Measurements from ENCODE around the gene AHCYL2. TPM values are rescaled to one million over a fixed set of nuclear protein-coding genes. Genes with fewer than 3 reads are reported as not detected.

AHCYL2 gene
- total RNA-seq (2014; rRNA removed; shearing (Covaris generic)) (8.9 and 9.5 TPM in 2 replicates), polyA plus RNA-seq (2016; fragmentation: Nextera tagmentation; extraction: Ambion mirVana) (1.9 and 2.3 TPM in 2 replicates)

DNA sequence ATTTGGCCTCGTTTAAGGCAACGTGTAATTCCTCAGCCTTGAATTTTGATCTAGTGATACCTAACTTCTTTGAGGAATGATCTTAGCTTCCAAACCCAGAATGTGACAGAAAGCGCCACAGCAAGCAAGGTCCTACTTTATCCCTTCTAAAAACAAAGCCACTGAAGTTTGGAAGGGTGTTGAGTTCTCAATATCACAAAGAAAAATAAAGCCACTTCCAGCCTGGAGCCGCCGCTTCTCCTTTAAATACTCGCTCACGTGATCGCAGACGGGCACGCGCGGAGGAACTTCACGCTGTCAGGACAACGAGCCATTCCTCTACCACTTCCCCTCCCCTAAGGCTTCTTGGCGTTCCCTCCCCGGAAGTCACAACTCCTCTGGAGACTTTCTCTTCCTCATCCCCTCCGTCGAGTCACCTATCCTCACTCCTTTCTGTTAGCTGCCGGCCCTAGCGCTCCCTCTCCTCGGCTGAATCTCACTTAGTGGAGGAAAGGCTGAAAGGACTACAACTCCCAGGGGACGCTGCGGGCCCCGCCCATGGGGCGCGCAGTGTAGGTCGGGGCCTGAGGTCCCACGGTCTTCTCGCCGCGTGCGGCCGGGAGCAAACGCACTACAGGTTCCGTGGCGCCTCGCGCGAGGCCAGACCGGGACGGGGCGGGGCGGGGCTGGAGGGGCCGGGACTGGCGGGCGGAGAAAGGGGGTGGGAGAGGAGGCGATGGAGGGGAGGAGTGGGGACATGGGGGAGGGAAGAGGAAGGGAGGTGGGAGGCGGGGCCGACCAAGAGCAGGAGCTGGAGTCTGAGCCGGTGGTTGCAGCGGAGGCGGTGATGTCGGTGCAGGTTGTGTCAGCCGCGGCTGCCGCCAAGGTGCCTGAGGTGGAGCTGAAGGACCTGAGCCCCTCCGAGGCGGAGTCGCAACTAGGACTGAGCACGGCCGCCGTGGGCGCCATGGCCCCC lies at the start of gene AHCYL2:
Gene AHCYL2 (plus strand): TSS at position 780 of the 955 bp plus-strand sequence.
- Histone ChIP-seq H3K27me3 (replicated peaks; ENCODE audit: insufficient read depth) (no peaks in the 10 kb centered on the region), H3K36me3 (ENCODE audit: low read depth) (no peaks in the 10 kb centered on the region), H3K9ac (peak within 1 kb of the TSS; percentile 79), H3K27ac (peak within 1 kb of the TSS; percentile 89), H3K4me1 (ENCODE audit: insufficient read depth) (peaks cover 5% of the 10 kb centered on the region; the same call in 1 of the 2 replicates), H3K4me2 (ENCODE audit: unreplicated experiment) (peak within 1 kb of the TSS; percentile 91), H3K9me2 (ENCODE audit: insufficient read depth) (no peaks in the 10 kb centered on the region), H2AFZ (peak within 1 kb of the TSS; percentile 98), H3K79me2 (ENCODE audit: insufficient read depth) (peaks cover 8% of the 10 kb centered on the region; the same call in 1 of the 2 replicates), H3K4me3 (peak within 1 kb of the TSS; percentile 77), H3K9me3 (ENCODE audit: low read depth) (no peaks in the 10 kb centered on the region), H3F3A (ENCODE audit: insufficient read depth) (peaks cover 6% of the 10 kb centered on the region; the same call in 1 of the 2 replicates), H4K20me1 (ENCODE audit: insufficient read depth) (no peaks in the 10 kb centered on the region)
- peak; percentile 99 for DNase-seq
- WGBS, 2 experiments (ENCODE audit: low coverage in 1 of 2, low lambda C conversion rate in 2 of 2, missing lambda C conversion rate in 2 of 2) = 1 to 2% methylated on average over 37 to 55 of the region's 63 CpGs
- TF ChIP-seq EZH2phosphoT487 (IDR thresholded peaks at IDR 0.05; ENCODE audit: insufficient read depth, low read depth) (no peak), EZH2 (IDR thresholded peaks at IDR 0.05; ENCODE audit: insufficient read depth, poor library complexity, severe bottlenecking) (no peak)
- in situ Hi-C loops (cut with MboI) = loop anchor here (10.0 to 25.0 kb wide), 2 partner anchors 260 to 413 kb away; no protein-coding TSS in a partner anchor

DNA sequence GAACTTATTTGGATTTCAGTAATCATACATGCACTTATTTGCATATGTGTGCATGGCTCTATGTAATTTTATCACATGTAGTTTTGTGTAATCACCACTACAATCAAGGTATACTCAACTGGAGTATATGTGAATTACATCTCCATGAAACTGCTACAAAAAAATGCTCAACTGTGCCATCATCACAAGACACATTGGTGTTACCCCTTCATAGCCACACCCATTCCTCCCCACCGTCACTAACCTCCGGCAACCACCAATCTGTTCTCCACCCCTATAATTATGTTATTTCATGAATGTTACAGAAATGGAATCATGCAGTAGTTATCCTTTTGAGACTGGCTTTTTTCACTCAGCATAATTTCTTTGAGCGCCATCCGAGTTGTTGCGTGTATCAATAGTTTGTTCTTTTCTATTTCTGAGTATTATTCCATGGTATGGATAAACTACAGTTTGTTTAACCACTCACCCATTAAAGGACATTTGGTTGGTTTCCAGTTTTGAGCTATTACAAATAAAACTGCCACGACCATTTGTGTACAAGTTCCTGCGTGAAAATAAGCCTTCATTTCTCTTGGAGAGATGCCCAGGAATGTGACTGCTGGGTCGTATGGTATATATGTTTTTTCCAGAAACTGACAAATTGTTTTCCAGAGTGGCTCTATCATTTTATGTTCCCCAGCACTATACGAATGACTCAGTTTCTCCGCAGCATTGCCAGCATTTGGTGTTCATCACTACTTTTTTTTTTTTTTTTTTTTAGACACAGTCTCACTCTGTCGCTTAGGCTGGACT lies 47.7 kb upstream of the AHCYL2 start:
- H3K4me3 ChIP-seq = no peak overlapping the region
- H3K27me3 ChIP-seq (replicated peaks; ENCODE audit: insufficient read depth) = peaks cover 39% of the 10 kb centered on the region
- no peak overlapping the region for H2AFZ ChIP-seq
- H3K9me3 ChIP-seq (ENCODE audit: low read depth) = no peaks in the 10 kb centered on the region
- H3K27ac ChIP-seq = no peak overlapping the region
- H3K79me2 ChIP-seq (ENCODE audit: insufficient read depth) = no peaks in the 10 kb centered on the region
- H3F3A ChIP-seq (ENCODE audit: insufficient read depth) = no peaks in the 10 kb centered on the region
- in situ Hi-C loops (cut with MboI) = no loop called here
- no peaks in the 10 kb centered on the region for H3K36me3 ChIP-seq (ENCODE audit: low read depth)
- no peaks in the 10 kb centered on the region for H3K9me2 ChIP-seq (ENCODE audit: insufficient read depth)
- H3K4me1 ChIP-seq (ENCODE audit: insufficient read depth) = no peaks in the 10 kb centered on the region
- no peak overlapping the region for H3K9ac ChIP-seq
- 53 to 60% methylated on average over 11 of the region's 11 CpGs for WGBS, 2 experiments (ENCODE audit: low coverage in 1 of 2, low lambda C conversion rate in 2 of 2, missing lambda C conversion rate in 2 of 2)
- no peaks in the 10 kb centered on the region for H4K20me1 ChIP-seq (ENCODE audit: insufficient read depth)
- TF ChIP-seq EZH2phosphoT487 (IDR thresholded peaks at IDR 0.05; ENCODE audit: insufficient read depth, low read depth) (no peak), EZH2 (IDR thresholded peaks at IDR 0.05; ENCODE audit: insufficient read depth, poor library complexity, severe bottlenecking) (no peak)
- H3K4me2 ChIP-seq (ENCODE audit: unreplicated experiment) = no peak overlapping the region
- DNase-seq = no peak

- WGBS, 2 experiments (ENCODE audit: low coverage in 1 of 2, low lambda C conversion rate in 2 of 2, missing lambda C conversion rate in 2 of 2) = 74 to 80% methylated on average over 6 of the region's 6 CpGs
- Histone ChIP-seq H3K4me2 (ENCODE audit: unreplicated experiment) (no peak overlapping the region), H3K4me1 (ENCODE audit: insufficient read depth) (0 out of 2 replicates have a peak, but pooled peaks cover 8% of the 10 kb centered on the region), H3K4me3 (no peak overlapping the region), H3K27ac (no peak overlapping the region), H3K79me2 (ENCODE audit: insufficient read depth) (no peaks in the 10 kb centered on the region), H3F3A (ENCODE audit: insufficient read depth) (no peaks in the 10 kb centered on the region), H2AFZ (no peak overlapping the region), H4K20me1 (ENCODE audit: insufficient read depth) (no peaks in the 10 kb centered on the region), H3K9me2 (ENCODE audit: insufficient read depth) (no peaks in the 10 kb centered on the region), H3K9ac (no peak overlapping the region), H3K27me3 (replicated peaks; ENCODE audit: insufficient read depth) (peaks cover 17% of the 10 kb centered on the region; the same call in 1 of the 2 replicates), H3K36me3 (ENCODE audit: low read depth) (no peaks in the 10 kb centered on the region), H3K9me3 (ENCODE audit: low read depth) (no peaks in the 10 kb centered on the region)
- no peak for TF ChIP-seq EZH2phosphoT487 (IDR thresholded peaks at IDR 0.05; ENCODE audit: insufficient read depth, low read depth)
- no peak for TF ChIP-seq EZH2 (IDR thresholded peaks at IDR 0.05; ENCODE audit: insufficient read depth, poor library complexity, severe bottlenecking)
- in situ Hi-C loops (cut with MboI) = no loop called here
- DNase-seq = no peak
Observed at GRCh38 chr7:129184981-129185670, 39.7 kb upstream of the AHCYL2 start.

Measured in GM23248 (cell line).